NT2/D1 (cell line): ENCODE results near the gene SMCO3.
"Not testable (repeated sequence)": the region's sequence is repeated elsewhere in the genome, so short reads cannot be mapped to it uniquely, and the experiment has no call there.

Experiments
- DNase-seq: peaks from one replicate; pipeline ENCODE4 v3.0.0-alpha.2; 2011; ENCODE audit warnings: low read depth, low spot score
- H3K27me3 ChIP-seq: 2 replicates; pipeline ENCODE4 v1.6.0; 2011; ENCODE audit warnings: mild to moderate bottlenecking; ENCODE audit not compliant: insufficient read length, insufficient read depth
- H3K36me3 ChIP-seq: 2 replicates; pipeline ENCODE4 v1.6.1; 2011; ENCODE audit warnings: mild to moderate bottlenecking, low read length, mixed read lengths; ENCODE audit not compliant: insufficient read depth, insufficient read length
- H3K4me1 ChIP-seq: 2 replicates; pipeline ENCODE4 v1.5.1; 2011; ENCODE audit not compliant: insufficient read depth, insufficient read length
- H3K4me3 ChIP-seq: 2 replicates; pipeline ENCODE4 v1.5.1; 2011; ENCODE audit warnings: low read depth; ENCODE audit not compliant: insufficient read length
- H3K9ac ChIP-seq: 2 replicates; pipeline ENCODE4 v1.6.0; 2011; ENCODE audit warnings: low read depth; ENCODE audit not compliant: insufficient read length
- H3K9me3 ChIP-seq: 2 replicates; pipeline ENCODE4 v1.5.1; 2011; ENCODE audit warnings: mild to moderate bottlenecking, low read length; ENCODE audit not compliant: insufficient read depth
- SUZ12 ChIP-seq: IDR thresholded peaks from 2 replicates; pipeline ENCODE4 v1.6.1; 2011; ENCODE audit not compliant: insufficient read length, insufficient read depth; ENCODE audit errors: extremely low read depth
- YY1 ChIP-seq: IDR thresholded peaks from 2 replicates; pipeline ENCODE4 v1.6.1; 2011; ENCODE audit not compliant: insufficient read length, insufficient read depth
- ZNF274 ChIP-seq: IDR thresholded peaks from 2 replicates; pipeline ENCODE4 v1.6.1; 2011; ENCODE audit warnings: mild to moderate bottlenecking, low read depth, low read length

The SMCO3 gene

GRCh38 chr12:14765398-14765797 is 48.6 kb downstream of the SMCO3 start:
- H3K27me3 ChIP-seq, result no peaks in the 10 kb centered on the region
- DNase-seq, result no peak
- no peaks in the 10 kb centered on the region for H3K4me1 ChIP-seq
- H3K4me3 ChIP-seq, result no peak overlapping the region
- TF ChIP-seq ZNF274 (no peak), YY1 (no peak), SUZ12 (no peak)
- peaks cover 9% of the 10 kb centered on the region for H3K36me3 ChIP-seq
- H3K9me3 ChIP-seq, result peaks cover 47% of the 10 kb centered on the region
- H3K9ac ChIP-seq, result no peak overlapping the region

GRCh38 chr12:14759711-14760280 is 54.2 kb downstream of the SMCO3 start:
- H3K4me1 ChIP-seq, DNase-seq, H3K9ac ChIP-seq, H3K4me3 ChIP-seq, H3K36me3 ChIP-seq, H3K27me3 ChIP-seq: not testable (repeated sequence)
- peaks cover 22% of the 10 kb centered on the region; the same call in 1 of the 2 replicates for H3K9me3 ChIP-seq

- no peaks in the 10 kb centered on the region for H3K27me3 ChIP-seq
- no peak overlapping the region for H3K9ac ChIP-seq
- no peak for DNase-seq
- H3K4me1 ChIP-seq, result no peaks in the 10 kb centered on the region
- no peaks in the 10 kb centered on the region for H3K36me3 ChIP-seq
- TF ChIP-seq ZNF274, result no peak
- TF ChIP-seq SUZ12, result no peak
- TF ChIP-seq YY1, result no peak
- H3K4me3 ChIP-seq, result no peak overlapping the region
- H3K9me3 ChIP-seq, result peaks cover 11% of the 10 kb centered on the region; the same call in 1 of the 2 replicates
Observed at GRCh38 chr12:14756334-14757143, 57.4 kb downstream of the SMCO3 start.
